Vagina (tissue), 2 donors: Measurements from ENCODE around the gene GRIFIN. TPM values are rescaled to one million over a fixed set of nuclear protein-coding genes. Genes with fewer than 3 reads are reported as not detected.
"Not testable (repeated sequence)": the region's sequence is repeated elsewhere in the genome, so short reads cannot be mapped to it uniquely, and the experiment has no call there.

Source experiments
- DNase-seq, 2 donors: peaks; one replicate each; pipeline ENCODE4 v3.0.0-alpha.2; 2017; ENCODE audit errors: extremely low spot score in 2 of 2
- H3K27ac ChIP-seq: fragments of 200-600 bp; sonication (generic); one replicate; pipeline ENCODE4 v1.5.1; 2019
- H3K27me3 ChIP-seq: fragments of 200-600 bp; sonication (generic); one replicate; pipeline ENCODE4 v1.5.1; 2019
- H3K36me3 ChIP-seq, 2 donors: fragments of 200-600 bp; sonication (generic); one replicate each; pipeline ENCODE4 v1.5.1; 2017 to 2019
- H3K4me1 ChIP-seq: fragments of 200-600 bp; sonication (generic); one replicate; pipeline ENCODE4 v1.5.1; 2019
- H3K4me3 ChIP-seq, 2 donors: fragments of 200-600 bp; sonication (generic); 1 replicate in 1 of 2; 2 replicates in 1 of 2; pipeline ENCODE4 v1.5.1; 2016 to 2019
- H3K9me3 ChIP-seq: fragments of 200-600 bp; sonication (generic); one replicate; pipeline ENCODE4 v1.5.1; 2019
- POLR2A ChIP-seq, 2 donors: fragments of 450-650 bp; IDR thresholded peaks; one replicate each; pipeline ENCODE4 v1.6.1; 2017; ENCODE audit warnings: antibody characterized with exemption in 2 of 2, mild to moderate bottlenecking in 2 of 2, moderate library complexity in 2 of 2
- POLR2AphosphoS5 ChIP-seq, 2 donors: sonication (generic); formaldehyde crosslinking; IDR thresholded peaks; one replicate each; pipeline ENCODE4 v1.9.0; 2017; ENCODE audit warnings: antibody characterized with exemption in 2 of 2, mild to moderate bottlenecking in 2 of 2, low read depth in 1 of 2; ENCODE audit not compliant: insufficient read depth in 1 of 2
- intact Hi-C: fragments of 100-400 bp; cut with DNase I; formaldehyde crosslinking; loops from one replicate; pipeline ENCODE4 v1.15.1; 2023
- total RNA-seq: library from RNA; depleted of rRNA; stranded (reverse); fragments of >200 nt; gene quantifications from one replicate; pipeline ENCODE4 v1.2.3, GENCODE V29; 2016
- TF ChIP-seq, protein P1 (sequence below), 3 experiments: fragments of 450-650 bp in 2 of 3; fragments of 200-600 bp in 1 of 3; sonication (generic) in 1 of 3; IDR thresholded peaks; one replicate each; pipeline ENCODE4 v1.5.1; 2017 to 2019; ENCODE audit warnings: antibody characterized with exemption in 3 of 3, mild to moderate bottlenecking in 2 of 3, moderate library complexity in 2 of 3

GRIFIN gene
- total RNA-seq, 1 donor from 2014 or later = not detected

DNA sequence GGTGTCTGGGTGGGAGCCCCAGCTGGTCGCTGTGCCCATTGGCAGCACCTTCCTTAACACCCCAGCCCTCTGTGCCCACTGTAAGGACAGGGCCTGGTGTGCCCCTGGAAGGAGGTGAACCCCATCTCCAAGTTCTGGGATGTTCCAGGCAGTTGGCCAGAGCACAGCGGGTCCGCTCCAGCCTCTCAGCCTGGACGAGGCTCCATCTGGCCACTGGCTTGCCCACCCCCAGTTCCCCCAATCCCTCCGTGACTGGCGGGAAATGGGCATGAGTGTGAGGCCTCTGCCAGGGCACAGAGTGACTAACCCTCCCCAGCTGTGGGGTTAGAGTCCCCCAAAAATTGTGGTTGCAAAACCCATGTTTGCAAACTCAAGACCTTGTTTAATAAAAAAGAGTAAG lies 15.6 kb downstream of the GRIFIN start:
- no peaks in the 10 kb centered on the region for H3K4me1 ChIP-seq
- TF ChIP-seq, protein P1, sequence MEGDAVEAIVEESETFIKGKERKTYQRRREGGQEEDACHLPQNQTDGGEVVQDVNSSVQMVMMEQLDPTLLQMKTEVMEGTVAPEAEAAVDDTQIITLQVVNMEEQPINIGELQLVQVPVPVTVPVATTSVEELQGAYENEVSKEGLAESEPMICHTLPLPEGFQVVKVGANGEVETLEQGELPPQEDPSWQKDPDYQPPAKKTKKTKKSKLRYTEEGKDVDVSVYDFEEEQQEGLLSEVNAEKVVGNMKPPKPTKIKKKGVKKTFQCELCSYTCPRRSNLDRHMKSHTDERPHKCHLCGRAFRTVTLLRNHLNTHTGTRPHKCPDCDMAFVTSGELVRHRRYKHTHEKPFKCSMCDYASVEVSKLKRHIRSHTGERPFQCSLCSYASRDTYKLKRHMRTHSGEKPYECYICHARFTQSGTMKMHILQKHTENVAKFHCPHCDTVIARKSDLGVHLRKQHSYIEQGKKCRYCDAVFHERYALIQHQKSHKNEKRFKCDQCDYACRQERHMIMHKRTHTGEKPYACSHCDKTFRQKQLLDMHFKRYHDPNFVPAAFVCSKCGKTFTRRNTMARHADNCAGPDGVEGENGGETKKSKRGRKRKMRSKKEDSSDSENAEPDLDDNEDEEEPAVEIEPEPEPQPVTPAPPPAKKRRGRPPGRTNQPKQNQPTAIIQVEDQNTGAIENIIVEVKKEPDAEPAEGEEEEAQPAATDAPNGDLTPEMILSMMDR (IDR thresholded peaks at IDR 0.05) = no peak
- TF ChIP-seq POLR2AphosphoS5 (IDR thresholded peaks at IDR 0.05; ENCODE audit: insufficient read depth in 1 of 2, low read depth in 1 of 2) (no peak), POLR2A (IDR thresholded peaks at IDR 0.05) (no peak)
- DNase-seq = no peak
- no peaks in the 10 kb centered on the region for H3K9me3 ChIP-seq
- intact Hi-C loops = no loop called here
- no peak overlapping the region for H3K4me3 ChIP-seq
- no peaks in the 10 kb centered on the region for H3K36me3 ChIP-seq
- no peaks in the 10 kb centered on the region for H3K27me3 ChIP-seq
- H3K27ac ChIP-seq = no peak overlapping the region

DNA sequence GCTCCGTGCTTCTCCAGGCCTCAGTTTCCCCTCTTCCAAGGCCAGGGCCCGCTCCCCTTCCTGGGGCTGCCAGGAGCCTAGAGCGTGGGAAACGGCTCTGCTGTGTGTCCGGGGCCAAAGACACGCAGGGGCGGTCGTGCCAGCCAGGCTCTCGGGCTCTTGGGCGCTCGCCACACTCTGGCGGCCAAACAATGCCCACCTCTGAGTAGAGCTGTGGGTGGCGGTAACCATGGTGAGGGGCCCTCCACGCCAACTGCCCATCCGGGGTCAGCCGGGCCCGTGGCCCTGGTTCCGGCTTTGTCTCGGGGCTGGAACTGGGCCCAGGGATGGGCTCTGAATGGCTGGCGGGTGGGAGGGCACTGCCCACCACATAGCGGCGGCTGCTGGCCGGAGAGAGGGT lies 16.0 kb downstream of the GRIFIN start:
- Histone ChIP-seq H3K27me3 (no peaks in the 10 kb centered on the region), H3K27ac (no peak overlapping the region), H3K4me1 (no peaks in the 10 kb centered on the region), H3K4me3 (no peak overlapping the region), H3K9me3 (no peaks in the 10 kb centered on the region), H3K36me3 (no peaks in the 10 kb centered on the region)
- intact Hi-C loops = no loop called here
- no peak for DNase-seq
- TF ChIP-seq, protein P1 (IDR thresholded peaks at IDR 0.05) = no peak
- TF ChIP-seq POLR2A (IDR thresholded peaks at IDR 0.05) (no peak), POLR2AphosphoS5 (IDR thresholded peaks at IDR 0.05; ENCODE audit: insufficient read depth in 1 of 2, low read depth in 1 of 2) (no peak)

DNA sequence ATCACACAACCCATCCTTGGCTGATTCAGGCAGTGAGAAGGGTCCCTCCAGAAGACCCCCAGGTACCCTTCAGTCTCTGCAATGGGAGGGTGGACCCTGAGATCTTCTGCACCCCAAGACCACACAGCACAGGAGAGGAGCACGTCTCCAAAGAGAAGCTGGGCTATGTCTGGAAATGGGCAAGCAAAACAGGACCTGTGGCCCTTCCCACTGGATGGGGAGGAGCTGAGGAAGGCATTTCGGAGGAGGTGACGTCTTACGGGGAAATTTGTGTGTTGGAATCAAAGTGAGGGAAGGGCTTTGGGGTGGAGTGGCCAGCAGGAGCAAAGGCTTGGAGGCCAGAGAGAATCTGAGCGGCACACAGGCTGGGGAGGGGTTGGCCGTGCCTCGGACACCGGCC lies 16.5 kb downstream of the GRIFIN start:
- no peak for DNase-seq
- Histone ChIP-seq H3K36me3 (no peaks in the 10 kb centered on the region), H3K4me1 (no peaks in the 10 kb centered on the region), H3K27me3 (no peaks in the 10 kb centered on the region), H3K4me3 (no peak overlapping the region), H3K27ac (no peak overlapping the region), H3K9me3 (no peaks in the 10 kb centered on the region)
- TF ChIP-seq POLR2A (IDR thresholded peaks at IDR 0.05) = no peak
- TF ChIP-seq, protein P1 (IDR thresholded peaks at IDR 0.05) = no peak
- no peak for TF ChIP-seq POLR2AphosphoS5 (IDR thresholded peaks at IDR 0.05; ENCODE audit: insufficient read depth in 1 of 2, low read depth in 1 of 2)
- intact Hi-C loops = no loop called here

DNA sequence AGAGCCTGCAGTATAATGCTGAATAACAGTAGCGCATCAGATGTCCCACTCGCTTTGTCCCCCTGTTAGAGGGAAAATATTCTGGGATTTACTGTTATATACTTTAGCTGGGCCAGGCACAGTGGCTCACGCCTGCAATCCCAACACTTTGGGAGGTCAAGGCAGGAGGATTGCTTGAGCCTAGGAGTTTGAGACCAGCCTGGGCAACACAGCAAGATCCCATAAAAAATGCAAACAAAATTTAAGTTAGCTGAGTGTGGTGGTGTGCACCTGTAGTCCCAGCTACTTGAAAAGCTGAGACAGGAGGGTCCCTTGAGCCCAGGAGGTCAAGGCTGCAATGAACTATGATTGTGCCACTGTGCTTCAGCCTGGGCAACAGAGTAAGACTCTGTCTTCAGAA lies 22.3 kb downstream of the GRIFIN start:
- H3K36me3 ChIP-seq, DNase-seq, H3K27ac ChIP-seq, H3K4me3 ChIP-seq, intact Hi-C loops, H3K9me3 ChIP-seq, H3K27me3 ChIP-seq: not testable (repeated sequence)
- H3K4me1 ChIP-seq = peaks cover 20% of the 10 kb centered on the region

DNA sequence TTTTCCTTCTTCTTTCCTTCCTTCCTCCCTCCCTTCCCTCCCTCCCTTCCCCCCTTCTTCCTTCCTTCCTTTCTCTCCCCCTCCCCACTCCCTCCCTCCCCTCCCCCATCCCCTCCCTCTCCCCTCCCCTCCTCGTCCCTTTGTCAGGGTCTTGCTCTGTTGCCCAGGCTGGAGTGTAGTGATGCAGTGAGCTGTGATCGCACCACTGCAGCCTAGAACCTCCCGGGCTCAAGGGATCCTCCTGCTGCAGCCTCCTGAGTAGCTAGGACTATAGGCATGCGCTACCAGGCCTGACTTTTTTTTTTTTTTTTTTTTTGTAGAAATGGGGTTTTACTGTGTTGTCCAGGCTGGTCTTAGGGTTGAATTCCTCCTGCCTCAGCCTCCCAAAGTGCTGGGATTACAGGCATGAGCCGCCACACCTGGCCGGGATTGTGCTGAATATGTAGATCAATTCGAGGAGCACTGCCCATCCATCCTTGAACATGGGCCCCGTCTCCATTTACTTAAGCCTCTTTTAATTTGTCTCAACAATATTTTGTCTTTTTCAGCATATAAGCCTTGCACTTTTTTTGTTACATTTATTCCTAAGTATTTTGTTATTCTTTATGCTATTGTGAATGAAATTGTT lies 23.4 kb downstream of the GRIFIN start:
- no peaks in the 10 kb centered on the region for H3K9me3 ChIP-seq
- no peaks in the 10 kb centered on the region for H3K36me3 ChIP-seq
- intact Hi-C loops = no loop called here
- DNase-seq = no peak
- H3K4me3 ChIP-seq = no peak overlapping the region
- TF ChIP-seq, protein P1 (IDR thresholded peaks at IDR 0.05) = no peak
- H3K4me1 ChIP-seq = peaks cover 20% of the 10 kb centered on the region
- H3K27ac ChIP-seq = no peak overlapping the region
- no peaks in the 10 kb centered on the region for H3K27me3 ChIP-seq
